Measurements from ENCODE around the gene IGSF9B. TPM values are rescaled to one million over a fixed set of nuclear protein-coding genes. Genes with fewer than 3 reads are reported as not detected.

The IGSF9B gene
- total and polyA plus RNA-seq, 9 of the 15 experiments (the other 6 are each of a cell fraction or from before 2014, with no cell fraction given): 0.09 TPM; not detected in 8

DNA sequence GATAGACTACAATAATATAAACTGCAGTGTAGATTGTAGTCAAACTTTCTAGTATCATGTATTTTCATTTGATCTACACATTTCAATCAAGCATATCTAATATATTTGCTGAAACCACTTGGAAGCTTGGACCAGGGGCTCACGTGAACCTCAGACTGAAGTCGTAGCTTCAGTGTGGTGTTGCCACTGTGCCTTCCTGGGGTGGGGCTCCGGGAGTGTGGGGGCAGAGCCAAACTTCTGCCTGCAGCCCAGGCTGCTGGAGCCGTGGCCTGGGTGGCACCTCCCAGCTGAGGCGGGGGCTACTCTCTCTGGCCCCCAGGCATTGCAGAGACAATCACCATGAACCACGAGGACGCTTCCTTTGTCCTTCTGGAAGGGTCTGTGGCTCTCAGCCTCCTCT, 36.3 kb upstream of the IGSF9B start:
- 2% methylated on average over 7 of the region's 7 CpGs for whole genome bisulfite sequencing (ENCODE audit: insufficient coverage, low coverage, missing lambda C conversion rate)
- Histone ChIP-seq H3K4me3 (no peak overlapping the region), H3K27me3 (ENCODE audit: control insufficient read depth in 2 of 2, insufficient read depth in 2 of 2, low read length in 2 of 2) (peaks cover 4 to 62% of the 10 kb centered on the region in 2 experiments; a peak in 4 of 5 replicates), H3K36me3 (ENCODE audit: control insufficient read depth, insufficient read depth, low read length) (no peaks in the 10 kb centered on the region), H3K4me1 (replicated peaks in 1 of 2; ENCODE audit: control insufficient read depth in 2 of 2, insufficient read depth in 2 of 2, low read length in 2 of 2) (no peaks in the 10 kb centered on the region), H4K20me1 (replicated peaks; ENCODE audit: control insufficient read depth, insufficient read depth, low read length) (no peaks in the 10 kb centered on the region), H3K9me3 (replicated peaks; ENCODE audit: control insufficient read depth, insufficient read depth, low read depth, low read length) (no peaks in the 10 kb centered on the region), H3K4me2 (ENCODE audit: insufficient read depth, low read length) (no peak overlapping the region), H3K9me1 (ENCODE audit: control insufficient read depth, insufficient read depth, low read length) (no peaks in the 10 kb centered on the region), H3K79me2 (ENCODE audit: control insufficient read depth, insufficient read depth, low read length) (no peaks in the 10 kb centered on the region), H3K27ac (ENCODE audit: extremely low read depth, low read depth, low read length) (no peak overlapping the region), H2AFZ (ENCODE audit: low read depth, low read length) (no peak overlapping the region), H3K9ac (ENCODE audit: insufficient read depth in 1 of 2, low read depth in 2 of 2, low read length in 2 of 2) (no peak overlapping the region)
- no peak for FAIRE-seq
- in situ Hi-C loops (cut with MboI): no loop called here
- intact Hi-C loops (cut with micrococcal nuclease): no loop called here
- DNase-seq (ENCODE audit: extremely low read depth in 1 of 4, low spot score in 3 of 4): no peak
- no TSS peak for BruUV-seq (replicated peaks)
- ChIA-PET POLR2A (no interaction called here), CTCF (ENCODE audit: low intra/inter-chr PET ratio) (no interaction called here)
- ATAC-seq: no peak
- TF ChIP-seq RNF219 (CRISPR knock-in tag; IDR thresholded peaks at IDR 0.05): no peak
- TF ChIP-seq MBD2 (IDR thresholded peaks at IDR 0.05; ENCODE audit: borderline replicate concordance, low read depth): no peak
- no peak for TF ChIP-seq IFI16 (CRISPR knock-in tag; IDR thresholded peaks at IDR 0.05)
- no peak for TF ChIP-seq MCM7 (IDR thresholded peaks at IDR 0.05)
- no peak for TF ChIP-seq ZNF165 (CRISPR knock-in tag; IDR thresholded peaks at IDR 0.05; ENCODE audit: borderline replicate concordance)
- no peak for TF ChIP-seq DEAF1 (CRISPR knock-in tag; IDR thresholded peaks at IDR 0.05)
- TF ChIP-seq KLF10 (CRISPR knock-in tag; IDR thresholded peaks at IDR 0.05): no peak
- TF ChIP-seq NCOA6 (IDR thresholded peaks at IDR 0.05): no peak
